ENCODE data around the gene SHANK1. TPM values are rescaled to one million over a fixed set of nuclear protein-coding genes. Genes with fewer than 3 reads are reported as not detected.
"Not testable (repeated sequence)": the region's sequence is repeated elsewhere in the genome, so short reads cannot be mapped to it uniquely, and the experiment has no call there.

SHANK1 gene
- polyA plus RNA-seq, 3 donors = not detected

DNA sequence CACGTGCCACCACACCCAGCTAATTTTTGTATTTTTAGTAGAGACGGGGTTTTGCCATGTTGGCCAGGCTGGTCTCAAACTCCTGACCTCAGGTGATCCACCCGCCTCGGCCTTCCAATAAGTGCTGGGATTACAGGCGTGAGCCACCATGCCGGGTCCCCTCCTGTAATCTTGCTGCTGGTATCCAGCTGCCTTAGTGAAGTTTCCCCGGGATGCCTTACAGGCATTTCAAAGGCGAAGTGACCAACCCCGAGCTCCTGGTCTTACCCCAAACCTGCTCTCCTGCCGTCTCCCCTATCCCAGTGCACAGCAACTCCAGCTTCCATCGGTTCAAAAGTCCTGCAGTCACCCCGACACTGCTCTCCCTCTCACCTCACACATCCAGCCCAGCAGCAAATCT lies 47.1 kb upstream of the SHANK1 start:
- H3K27me3 ChIP-seq (ENCODE audit: control insufficient read depth in 2 of 2, insufficient read depth in 2 of 2, low read length in 2 of 2); H3K79me2 ChIP-seq (ENCODE audit: insufficient read depth, low read length); H3K36me3 ChIP-seq (replicated peaks in 1 of 2; ENCODE audit: control insufficient read depth in 1 of 2, insufficient read depth in 2 of 2, low read length in 2 of 2); intact Hi-C loops (cut with micrococcal nuclease); H3K9me3 Mint-ChIP-seq; H3K4me3 ChIP-seq (replicated peaks in 1 of 3; ENCODE audit: low read depth in 2 of 3, low read length in 3 of 3); H3K9me3 ChIP-seq (replicated peaks in 1 of 2; ENCODE audit: control insufficient read depth in 1 of 2, insufficient read depth in 1 of 2, low read length in 2 of 2); DNase-seq; H2AFZ ChIP-seq (ENCODE audit: insufficient read depth, low read depth, low read length, poor library complexity, severe bottlenecking); H4K20me1 ChIP-seq (ENCODE audit: insufficient read depth, low read length); H3K9ac ChIP-seq (ENCODE audit: insufficient read depth, low read length, poor library complexity, severe bottlenecking); H3K4me1 ChIP-seq (ENCODE audit: control insufficient read depth in 1 of 2, insufficient read depth in 2 of 2, low read length in 2 of 2); H3K27ac ChIP-seq (ENCODE audit: low read depth in 1 of 2, low read length in 2 of 2); H3K27ac Mint-ChIP-seq; H3K36me3 Mint-ChIP-seq; H3K4me2 ChIP-seq (replicated peaks; ENCODE audit: extremely low read depth, low read length, poor library complexity, severe bottlenecking); H3K4me1 Mint-ChIP-seq: not testable (repeated sequence)
- Mint-ChIP-seq H3K27me3 (ENCODE audit: low read depth in 3 of 3) (peaks cover 0 to 11% (median 2%) of the 10 kb centered on the region in 3 donors), H3K4me3 (peak overlapping the region in 1 of 2 donors; percentile 1)
- 84% methylated on average over 6 of the region's 12 CpGs for WGBS (ENCODE audit: insufficient coverage)

DNA sequence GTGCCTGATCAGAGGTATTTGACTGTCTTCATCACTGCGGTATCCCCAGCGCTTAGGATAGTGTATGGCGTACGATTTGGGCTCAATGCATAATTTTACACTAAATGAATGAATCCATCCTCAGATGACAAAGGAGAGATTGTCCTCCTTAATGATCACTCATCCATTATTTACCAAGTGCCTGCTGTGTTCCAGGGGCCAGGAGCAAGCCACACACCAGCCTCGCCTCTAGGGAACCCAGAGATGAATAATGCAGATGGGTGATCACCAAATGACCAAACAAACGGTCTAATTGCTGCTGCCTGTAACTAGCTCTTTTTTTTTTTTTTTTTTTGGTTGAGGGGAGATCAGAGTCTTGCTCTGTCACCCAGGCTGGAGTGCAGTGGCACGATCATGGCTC lies 44.8 kb upstream of the SHANK1 start:
- H3K4me3 Mint-ChIP-seq = no peak overlapping the region
- Histone ChIP-seq H3K36me3 (replicated peaks in 1 of 2; ENCODE audit: control insufficient read depth in 1 of 2, insufficient read depth in 2 of 2, low read length in 2 of 2) (no peaks in the 10 kb centered on the region), H3K79me2 (ENCODE audit: insufficient read depth, low read length) (no peaks in the 10 kb centered on the region), H4K20me1 (ENCODE audit: insufficient read depth, low read length) (no peaks in the 10 kb centered on the region), H3K27me3 (ENCODE audit: control insufficient read depth in 2 of 2, insufficient read depth in 2 of 2, low read length in 2 of 2) (no peaks in the 10 kb centered on the region), H3K4me3 (replicated peaks in 1 of 3; ENCODE audit: low read depth in 2 of 3, low read length in 3 of 3) (no peak overlapping the region), H2AFZ (ENCODE audit: insufficient read depth, low read depth, low read length, poor library complexity, severe bottlenecking) (no peak overlapping the region), H3K9ac (ENCODE audit: insufficient read depth, low read length, poor library complexity, severe bottlenecking) (no peak overlapping the region), H3K9me3 (replicated peaks in 1 of 2; ENCODE audit: control insufficient read depth in 1 of 2, insufficient read depth in 1 of 2, low read length in 2 of 2) (no peaks in the 10 kb centered on the region), H3K4me2 (replicated peaks; ENCODE audit: extremely low read depth, low read length, poor library complexity, severe bottlenecking) (no peak overlapping the region), H3K27ac (ENCODE audit: low read depth in 1 of 2, low read length in 2 of 2) (no peak overlapping the region), H3K4me1 (ENCODE audit: control insufficient read depth in 1 of 2, insufficient read depth in 2 of 2, low read length in 2 of 2) (no peaks in the 10 kb centered on the region)
- no peaks in the 10 kb centered on the region for H3K4me1 Mint-ChIP-seq
- WGBS (ENCODE audit: insufficient coverage) = no CpG with 5 or more reads among the region's 7 CpGs
- H3K9me3 Mint-ChIP-seq = peaks cover 0 to 13% (median 6%) of the 10 kb centered on the region in 7 donors
- H3K27me3 Mint-ChIP-seq (ENCODE audit: low read depth in 3 of 3) = peaks cover 1 to 11% (median 3%) of the 10 kb centered on the region in 3 donors
- intact Hi-C loops (cut with micrococcal nuclease) = no loop called here
- DNase-seq = no peak
- TF ChIP-seq, protein P1, sequence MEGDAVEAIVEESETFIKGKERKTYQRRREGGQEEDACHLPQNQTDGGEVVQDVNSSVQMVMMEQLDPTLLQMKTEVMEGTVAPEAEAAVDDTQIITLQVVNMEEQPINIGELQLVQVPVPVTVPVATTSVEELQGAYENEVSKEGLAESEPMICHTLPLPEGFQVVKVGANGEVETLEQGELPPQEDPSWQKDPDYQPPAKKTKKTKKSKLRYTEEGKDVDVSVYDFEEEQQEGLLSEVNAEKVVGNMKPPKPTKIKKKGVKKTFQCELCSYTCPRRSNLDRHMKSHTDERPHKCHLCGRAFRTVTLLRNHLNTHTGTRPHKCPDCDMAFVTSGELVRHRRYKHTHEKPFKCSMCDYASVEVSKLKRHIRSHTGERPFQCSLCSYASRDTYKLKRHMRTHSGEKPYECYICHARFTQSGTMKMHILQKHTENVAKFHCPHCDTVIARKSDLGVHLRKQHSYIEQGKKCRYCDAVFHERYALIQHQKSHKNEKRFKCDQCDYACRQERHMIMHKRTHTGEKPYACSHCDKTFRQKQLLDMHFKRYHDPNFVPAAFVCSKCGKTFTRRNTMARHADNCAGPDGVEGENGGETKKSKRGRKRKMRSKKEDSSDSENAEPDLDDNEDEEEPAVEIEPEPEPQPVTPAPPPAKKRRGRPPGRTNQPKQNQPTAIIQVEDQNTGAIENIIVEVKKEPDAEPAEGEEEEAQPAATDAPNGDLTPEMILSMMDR (IDR thresholded peaks at IDR 0.05) = no peak
- H3K27ac Mint-ChIP-seq = no peak overlapping the region
- no peaks in the 10 kb centered on the region for H3K36me3 Mint-ChIP-seq

DNA sequence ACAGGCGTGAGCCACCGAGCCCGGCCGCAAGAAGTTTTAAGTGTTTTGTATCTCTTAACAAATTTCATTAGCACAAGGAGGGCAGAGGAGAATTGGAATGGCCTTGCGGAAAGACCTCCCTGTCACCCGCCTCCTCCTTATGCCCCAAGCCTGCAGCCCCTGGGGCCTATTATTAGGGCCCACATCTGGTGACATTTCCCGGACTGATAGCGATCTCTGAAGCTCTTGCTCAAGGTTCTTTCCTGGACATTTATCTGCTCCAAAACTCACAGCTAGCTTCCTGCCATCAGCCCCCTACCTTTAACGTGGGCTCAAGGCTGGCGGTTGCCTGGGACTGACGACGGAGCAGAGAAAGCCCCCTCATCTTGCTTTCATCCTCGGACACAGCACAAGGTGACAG lies 43.9 kb upstream of the SHANK1 start:
- H3K4me3 ChIP-seq (replicated peaks in 1 of 3; ENCODE audit: low read depth in 2 of 3, low read length in 3 of 3); H3K27me3 ChIP-seq (ENCODE audit: control insufficient read depth in 2 of 2, insufficient read depth in 2 of 2, low read length in 2 of 2); H3K4me2 ChIP-seq (replicated peaks; ENCODE audit: extremely low read depth, low read length, poor library complexity, severe bottlenecking); H3K4me3 Mint-ChIP-seq; H3K9ac ChIP-seq (ENCODE audit: insufficient read depth, low read length, poor library complexity, severe bottlenecking); H3K4me1 Mint-ChIP-seq; H3K36me3 Mint-ChIP-seq; DNase-seq; H3K4me1 ChIP-seq (ENCODE audit: control insufficient read depth in 1 of 2, insufficient read depth in 2 of 2, low read length in 2 of 2); H4K20me1 ChIP-seq (ENCODE audit: insufficient read depth, low read length); H2AFZ ChIP-seq (ENCODE audit: insufficient read depth, low read depth, low read length, poor library complexity, severe bottlenecking); H3K27ac Mint-ChIP-seq; H3K27ac ChIP-seq (ENCODE audit: low read depth in 1 of 2, low read length in 2 of 2); intact Hi-C loops (cut with micrococcal nuclease); H3K9me3 ChIP-seq (replicated peaks in 1 of 2; ENCODE audit: control insufficient read depth in 1 of 2, insufficient read depth in 1 of 2, low read length in 2 of 2); H3K79me2 ChIP-seq (ENCODE audit: insufficient read depth, low read length); H3K36me3 ChIP-seq (replicated peaks in 1 of 2; ENCODE audit: control insufficient read depth in 1 of 2, insufficient read depth in 2 of 2, low read length in 2 of 2): not testable (repeated sequence)
- peaks cover 1 to 11% (median 4%) of the 10 kb centered on the region in 3 donors for H3K27me3 Mint-ChIP-seq (ENCODE audit: low read depth in 3 of 3)
- 33% methylated on average over 1 of the region's 13 CpGs for WGBS (ENCODE audit: insufficient coverage)
- peaks cover 0 to 18% (median 6%) of the 10 kb centered on the region in 7 donors for H3K9me3 Mint-ChIP-seq

DNA sequence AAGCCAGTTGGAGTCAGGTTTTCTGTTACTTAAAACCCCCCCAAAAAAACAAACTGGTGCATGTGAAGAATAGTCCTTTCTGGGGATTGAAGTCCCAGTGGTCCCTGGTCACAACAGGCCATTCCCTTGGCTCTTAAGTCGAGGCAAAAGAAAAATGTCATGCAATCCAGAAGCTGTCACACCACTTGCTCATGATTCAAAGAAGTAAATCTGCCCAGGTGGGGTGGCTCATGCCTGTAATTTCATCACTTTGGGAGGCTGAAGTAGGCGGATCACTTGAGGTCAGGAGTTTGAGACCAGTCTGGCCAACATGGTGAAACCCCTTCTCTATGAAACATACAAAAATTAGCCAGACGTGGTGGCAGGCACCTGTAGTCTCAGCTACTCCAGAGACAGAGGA lies 41.9 kb upstream of the SHANK1 start:
- H3K4me1 ChIP-seq (ENCODE audit: control insufficient read depth in 1 of 2, insufficient read depth in 2 of 2, low read length in 2 of 2); DNase-seq; H3K4me3 ChIP-seq (replicated peaks in 1 of 3; ENCODE audit: low read depth in 2 of 3, low read length in 3 of 3); H3K9me3 ChIP-seq (replicated peaks in 1 of 2; ENCODE audit: control insufficient read depth in 1 of 2, insufficient read depth in 1 of 2, low read length in 2 of 2); H3K36me3 Mint-ChIP-seq; H3K27me3 ChIP-seq (ENCODE audit: control insufficient read depth in 2 of 2, insufficient read depth in 2 of 2, low read length in 2 of 2); H3K4me1 Mint-ChIP-seq; H3K27ac ChIP-seq (ENCODE audit: low read depth in 1 of 2, low read length in 2 of 2); H3K4me3 Mint-ChIP-seq; H3K4me2 ChIP-seq (replicated peaks; ENCODE audit: extremely low read depth, low read length, poor library complexity, severe bottlenecking); H4K20me1 ChIP-seq (ENCODE audit: insufficient read depth, low read length); H3K27ac Mint-ChIP-seq; H3K79me2 ChIP-seq (ENCODE audit: insufficient read depth, low read length); H3K36me3 ChIP-seq (replicated peaks in 1 of 2; ENCODE audit: control insufficient read depth in 1 of 2, insufficient read depth in 2 of 2, low read length in 2 of 2); H2AFZ ChIP-seq (ENCODE audit: insufficient read depth, low read depth, low read length, poor library complexity, severe bottlenecking); H3K9ac ChIP-seq (ENCODE audit: insufficient read depth, low read length, poor library complexity, severe bottlenecking); intact Hi-C loops (cut with micrococcal nuclease): not testable (repeated sequence)
- peaks cover 5 to 10% (median 7%) of the 10 kb centered on the region in 3 donors for H3K27me3 Mint-ChIP-seq (ENCODE audit: low read depth in 3 of 3)
- WGBS (ENCODE audit: insufficient coverage) = 81% methylated on average over 2 of the region's 3 CpGs
- peaks cover 0 to 18% (median 8%) of the 10 kb centered on the region in 7 donors for H3K9me3 Mint-ChIP-seq
